Colonic mucosa (tissue), 4 donors: ENCODE results near the gene PTGES3L. TPM values are rescaled to one million over a fixed set of nuclear protein-coding genes. Genes with fewer than 3 reads are reported as not detected.

Source experiments
- DNase-seq: peaks from one replicate; pipeline ENCODE4 v3.0.0-alpha.2; 2020
- H3K27ac ChIP-seq: fragments of 200-600 bp; one replicate; pipeline ENCODE4 v1.8.0; 2021
- H3K27me3 ChIP-seq: fragments of 200-600 bp; one replicate; pipeline ENCODE4 v1.8.0; 2021
- H3K36me3 ChIP-seq: fragments of 200-600 bp; one replicate; pipeline ENCODE4 v1.8.0; 2021
- H3K4me1 ChIP-seq: fragments of 200-600 bp; one replicate; pipeline ENCODE4 v1.8.0; 2021; ENCODE audit warnings: mild to moderate bottlenecking
- H3K4me3 ChIP-seq: fragments of 200-600 bp; one replicate; pipeline ENCODE4 v1.8.0; 2021
- H3K9ac ChIP-seq, 2 donors: one replicate each; pipeline ENCODE4 v1.7.0; 2013; ENCODE audit warnings: control low read depth in 2 of 2, low read depth in 2 of 2, low read length in 2 of 2
- H3K9me3 ChIP-seq: fragments of 200-600 bp; one replicate; pipeline ENCODE4 v1.8.0; 2021
- intact Hi-C: fragments of 100-400 bp; cut with DNase I; formaldehyde crosslinking; loops from one replicate; pipeline ENCODE4 v1.14.1; 2022
- total RNA-seq, 2 donors: library from RNA; stranded (reverse); fragmentation: NEBNext Ultra II Directional in 1 of 2; extraction: Animal tissue kit (Norgen Biotek cat#: 25700) in 1 of 2; gene quantifications; one replicate each; pipeline ENCODE4 v1.2.1, GENCODE V29; 2021
- TF ChIP-seq, protein P1 (sequence below): fragments of 200-600 bp; IDR thresholded peaks from one replicate; pipeline ENCODE4 v1.8.0; 2022; ENCODE audit warnings: antibody characterized with exemption, mild to moderate bottlenecking
- donor health status: healthy.
- donor health status: DM: no; HTN: no; CAD: no.
- donor health status: DM: no; HTN: no; CAD: no.

PTGES3L gene
- total RNA-seq, 2 donors from 2014 or later = 1.5 to 2.4 TPM

GRCh38 chr17:43014020-43014648 is 34.3 kb upstream of the PTGES3L start:
- no peak overlapping the region for H3K27ac ChIP-seq
- H3K9ac ChIP-seq = no peak overlapping the region
- H3K9me3 ChIP-seq = no peaks in the 10 kb centered on the region
- H3K4me3 ChIP-seq = no peak overlapping the region
- no peaks in the 10 kb centered on the region for H3K27me3 ChIP-seq
- intact Hi-C loops = no loop called here
- no peaks in the 10 kb centered on the region for H3K36me3 ChIP-seq
- H3K4me1 ChIP-seq = peaks cover 3% of the 10 kb centered on the region
- TF ChIP-seq, protein P1, sequence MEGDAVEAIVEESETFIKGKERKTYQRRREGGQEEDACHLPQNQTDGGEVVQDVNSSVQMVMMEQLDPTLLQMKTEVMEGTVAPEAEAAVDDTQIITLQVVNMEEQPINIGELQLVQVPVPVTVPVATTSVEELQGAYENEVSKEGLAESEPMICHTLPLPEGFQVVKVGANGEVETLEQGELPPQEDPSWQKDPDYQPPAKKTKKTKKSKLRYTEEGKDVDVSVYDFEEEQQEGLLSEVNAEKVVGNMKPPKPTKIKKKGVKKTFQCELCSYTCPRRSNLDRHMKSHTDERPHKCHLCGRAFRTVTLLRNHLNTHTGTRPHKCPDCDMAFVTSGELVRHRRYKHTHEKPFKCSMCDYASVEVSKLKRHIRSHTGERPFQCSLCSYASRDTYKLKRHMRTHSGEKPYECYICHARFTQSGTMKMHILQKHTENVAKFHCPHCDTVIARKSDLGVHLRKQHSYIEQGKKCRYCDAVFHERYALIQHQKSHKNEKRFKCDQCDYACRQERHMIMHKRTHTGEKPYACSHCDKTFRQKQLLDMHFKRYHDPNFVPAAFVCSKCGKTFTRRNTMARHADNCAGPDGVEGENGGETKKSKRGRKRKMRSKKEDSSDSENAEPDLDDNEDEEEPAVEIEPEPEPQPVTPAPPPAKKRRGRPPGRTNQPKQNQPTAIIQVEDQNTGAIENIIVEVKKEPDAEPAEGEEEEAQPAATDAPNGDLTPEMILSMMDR = no peak
- no peak for DNase-seq

DNA sequence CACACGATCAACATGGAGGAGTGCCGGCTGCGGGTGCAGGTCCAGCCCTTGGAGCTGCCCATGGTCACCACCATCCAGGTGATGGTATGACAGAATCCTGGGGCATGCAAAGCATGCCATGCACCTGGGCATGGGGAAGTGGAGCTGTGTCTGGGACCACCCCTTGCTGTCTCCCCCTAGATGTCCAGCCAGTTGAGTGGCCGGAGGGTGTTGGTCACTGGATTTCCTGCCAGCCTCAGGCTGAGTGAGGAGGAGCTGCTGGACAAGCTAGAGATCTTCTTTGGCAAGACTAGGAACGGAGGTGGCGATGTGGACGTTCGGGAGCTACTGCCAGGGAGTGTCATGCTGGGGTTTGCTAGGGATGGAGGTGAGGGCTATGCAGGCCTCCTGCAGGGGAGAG is 33.4 kb upstream of the PTGES3L start:
- peaks cover 3% of the 10 kb centered on the region for H3K4me1 ChIP-seq
- H3K27ac ChIP-seq = no peak overlapping the region
- H3K4me3 ChIP-seq = no peak overlapping the region
- no peaks in the 10 kb centered on the region for H3K9me3 ChIP-seq
- intact Hi-C loops = no loop called here
- DNase-seq = no peak
- TF ChIP-seq, protein P1 = no peak
- no peaks in the 10 kb centered on the region for H3K36me3 ChIP-seq
- no peaks in the 10 kb centered on the region for H3K27me3 ChIP-seq
- no peak overlapping the region for H3K9ac ChIP-seq

- peak overlapping the region; percentile 25 for H3K27ac ChIP-seq
- intact Hi-C loops = no loop called here
Observed at GRCh38 chr17:43011728-43012472, 32.0 kb upstream of the PTGES3L start.

GRCh38 chr17:43010667-43011308 is 30.9 kb upstream of the PTGES3L start:
- TF ChIP-seq, protein P1 = no peak
- Histone ChIP-seq H3K27ac (peak overlapping the region; percentile 69), H3K9me3 (no peaks in the 10 kb centered on the region), H3K4me1 (peaks cover 3% of the 10 kb centered on the region), H3K27me3 (no peaks in the 10 kb centered on the region), H3K4me3 (no peak overlapping the region), H3K36me3 (no peaks in the 10 kb centered on the region), H3K9ac (peak overlapping the region; percentile 29 to 31)
- peak; percentile 89 for DNase-seq
- intact Hi-C loops = no loop called here

More at GRCh38 chr17:43011728-43012472, 32.0 kb upstream of the PTGES3L start:
- no peak overlapping the region for H3K4me3 ChIP-seq
- H3K36me3 ChIP-seq = no peaks in the 10 kb centered on the region
- H3K9me3 ChIP-seq = no peaks in the 10 kb centered on the region
- TF ChIP-seq, protein P1 = no peak
- peak overlapping the region in 1 of 2 donors; percentile 54 for H3K9ac ChIP-seq
- peaks cover 3% of the 10 kb centered on the region for H3K4me1 ChIP-seq
- no peaks in the 10 kb centered on the region for H3K27me3 ChIP-seq
- no peak for DNase-seq

- TF ChIP-seq, protein P1 = peak; percentile 40
- H3K36me3 ChIP-seq = peaks cover 6% of the 10 kb centered on the region
- no peaks in the 10 kb centered on the region for H3K27me3 ChIP-seq
- H3K9ac ChIP-seq = peak within 1 kb of the TSS; percentile 79 to 100
- DNase-seq = peak; percentile 94
- no peaks in the 10 kb centered on the region for H3K9me3 ChIP-seq
- peaks cover 3% of the 10 kb centered on the region for H3K4me1 ChIP-seq
- H3K4me3 ChIP-seq = peak within 1 kb of the TSS; percentile 68
- peak within 1 kb of the TSS; percentile 94 for H3K27ac ChIP-seq
- intact Hi-C loops = no loop called here
Observed at GRCh38 chr17:43006639-43007551, 27.0 kb upstream of the PTGES3L start, which contains the start of gene IFI35. Gene IFI35, plus strand, starts transcription at chr17:43006784. Its CDS starts 164 bp downstream, at chr17:43006948.
